GM12878 (cell line): Measurements from ENCODE around the gene TMEM182.

ENCODE experiments used
- CEBPB ChIP-seq, 2 experiments: fragments of 150-350 bp in 1 of 2; IDR thresholded peaks; 2 replicates each; pipeline ENCODE4 v1.6.1; 2012 to 2014; ENCODE audit warnings: low read depth in 2 of 2, low read length in 2 of 2, borderline replicate concordance in 1 of 2, inconsistent platforms in 1 of 2
- POLR2AphosphoS5 ChIP-seq: IDR thresholded peaks from 2 replicates; pipeline ENCODE4 v1.6.1; 2011; ENCODE audit warnings: mild to moderate bottlenecking, low read length, inconsistent platforms
- ZSCAN29 ChIP-seq: fragments of 450-650 bp; IDR thresholded peaks from 2 replicates; pipeline ENCODE4 v1.6.1; 2017; ENCODE audit warnings: mild to moderate bottlenecking, moderate library complexity
- TF ChIP-seq, protein P1 (sequence below), 3 experiments: IDR thresholded peaks in 2 of 3; conservative IDR thresholded peaks in 1 of 3; 2 replicates each; pipeline ENCODE4 v1.5.1; 2011; ENCODE audit warnings: low read depth in 3 of 3, low read length in 3 of 3, mild to moderate bottlenecking in 3 of 3, control low read depth in 2 of 3, moderate library complexity in 2 of 3, inconsistent platforms in 1 of 3, mixed read lengths in 1 of 3; ENCODE audit not compliant: control insufficient read depth in 2 of 3, insufficient read depth in 1 of 3; ENCODE audit errors: extremely low read depth in 1 of 3
- TF ChIP-seq, protein P2 (sequence below): fragments of 450-650 bp; IDR thresholded peaks from 2 replicates; pipeline ENCODE4 v1.6.1; 2016; ENCODE audit warnings: mild to moderate bottlenecking, moderate library complexity, borderline replicate concordance
- TF ChIP-seq, protein P3 (sequence below): IDR thresholded peaks from 2 replicates; pipeline ENCODE4 v1.6.1; 2011; ENCODE audit warnings: borderline replicate concordance, low read depth, mild to moderate bottlenecking, moderate library complexity, mixed read lengths, low read length; ENCODE audit not compliant: insufficient read depth; ENCODE audit errors: extremely low read length

DNA sequence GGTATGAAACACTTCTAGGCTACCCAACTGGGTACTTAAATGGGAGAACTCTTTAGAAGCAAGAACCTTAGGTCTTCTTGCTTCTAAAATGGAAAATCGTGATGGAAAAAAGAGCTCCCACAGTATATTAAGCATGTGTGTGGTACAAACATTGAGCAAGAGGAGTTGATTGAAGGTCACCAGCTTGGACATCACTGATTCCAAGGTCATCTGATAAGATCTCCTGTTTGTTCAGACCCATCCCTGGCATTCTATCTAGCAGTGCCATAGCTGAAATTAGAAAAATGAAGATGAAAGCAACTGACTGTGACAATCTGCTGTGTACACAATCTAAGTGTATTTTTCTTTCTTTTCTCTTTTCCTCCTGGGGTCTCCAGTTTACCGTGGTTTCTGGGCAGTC lies 35.7 kb downstream of the TMEM182 start:
- TF ChIP-seq, protein P1, sequence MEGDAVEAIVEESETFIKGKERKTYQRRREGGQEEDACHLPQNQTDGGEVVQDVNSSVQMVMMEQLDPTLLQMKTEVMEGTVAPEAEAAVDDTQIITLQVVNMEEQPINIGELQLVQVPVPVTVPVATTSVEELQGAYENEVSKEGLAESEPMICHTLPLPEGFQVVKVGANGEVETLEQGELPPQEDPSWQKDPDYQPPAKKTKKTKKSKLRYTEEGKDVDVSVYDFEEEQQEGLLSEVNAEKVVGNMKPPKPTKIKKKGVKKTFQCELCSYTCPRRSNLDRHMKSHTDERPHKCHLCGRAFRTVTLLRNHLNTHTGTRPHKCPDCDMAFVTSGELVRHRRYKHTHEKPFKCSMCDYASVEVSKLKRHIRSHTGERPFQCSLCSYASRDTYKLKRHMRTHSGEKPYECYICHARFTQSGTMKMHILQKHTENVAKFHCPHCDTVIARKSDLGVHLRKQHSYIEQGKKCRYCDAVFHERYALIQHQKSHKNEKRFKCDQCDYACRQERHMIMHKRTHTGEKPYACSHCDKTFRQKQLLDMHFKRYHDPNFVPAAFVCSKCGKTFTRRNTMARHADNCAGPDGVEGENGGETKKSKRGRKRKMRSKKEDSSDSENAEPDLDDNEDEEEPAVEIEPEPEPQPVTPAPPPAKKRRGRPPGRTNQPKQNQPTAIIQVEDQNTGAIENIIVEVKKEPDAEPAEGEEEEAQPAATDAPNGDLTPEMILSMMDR (IDR thresholded peaks at IDR 0.05 in 2 of 3, conservative IDR thresholded peaks at IDR 0.05 in 1 of 3; ENCODE audit: control insufficient read depth in 2 of 3, extremely low read depth in 1 of 3, insufficient read depth in 1 of 3, low read depth in 3 of 3, low read length in 3 of 3), result no peak
- TF ChIP-seq, protein P2, sequence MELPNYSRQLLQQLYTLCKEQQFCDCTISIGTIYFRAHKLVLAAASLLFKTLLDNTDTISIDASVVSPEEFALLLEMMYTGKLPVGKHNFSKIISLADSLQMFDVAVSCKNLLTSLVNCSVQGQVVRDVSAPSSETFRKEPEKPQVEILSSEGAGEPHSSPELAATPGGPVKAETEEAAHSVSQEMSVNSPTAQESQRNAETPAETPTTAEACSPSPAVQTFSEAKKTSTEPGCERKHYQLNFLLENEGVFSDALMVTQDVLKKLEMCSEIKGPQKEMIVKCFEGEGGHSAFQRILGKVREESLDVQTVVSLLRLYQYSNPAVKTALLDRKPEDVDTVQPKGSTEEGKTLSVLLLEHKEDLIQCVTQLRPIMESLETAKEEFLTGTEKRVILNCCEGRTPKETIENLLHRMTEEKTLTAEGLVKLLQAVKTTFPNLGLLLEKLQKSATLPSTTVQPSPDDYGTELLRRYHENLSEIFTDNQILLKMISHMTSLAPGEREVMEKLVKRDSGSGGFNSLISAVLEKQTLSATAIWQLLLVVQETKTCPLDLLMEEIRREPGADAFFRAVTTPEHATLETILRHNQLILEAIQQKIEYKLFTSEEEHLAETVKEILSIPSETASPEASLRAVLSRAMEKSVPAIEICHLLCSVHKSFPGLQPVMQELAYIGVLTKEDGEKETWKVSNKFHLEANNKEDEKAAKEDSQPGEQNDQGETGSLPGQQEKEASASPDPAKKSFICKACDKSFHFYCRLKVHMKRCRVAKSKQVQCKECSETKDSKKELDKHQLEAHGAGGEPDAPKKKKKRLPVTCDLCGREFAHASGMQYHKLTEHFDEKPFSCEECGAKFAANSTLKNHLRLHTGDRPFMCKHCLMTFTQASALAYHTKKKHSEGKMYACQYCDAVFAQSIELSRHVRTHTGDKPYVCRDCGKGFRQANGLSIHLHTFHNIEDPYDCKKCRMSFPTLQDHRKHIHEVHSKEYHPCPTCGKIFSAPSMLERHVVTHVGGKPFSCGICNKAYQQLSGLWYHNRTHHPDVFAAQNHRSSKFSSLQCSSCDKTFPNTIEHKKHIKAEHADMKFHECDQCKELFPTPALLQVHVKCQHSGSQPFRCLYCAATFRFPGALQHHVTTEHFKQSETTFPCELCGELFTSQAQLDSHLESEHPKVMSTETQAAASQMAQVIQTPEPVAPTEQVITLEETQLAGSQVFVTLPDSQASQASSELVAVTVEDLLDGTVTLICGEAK, result no peak
- TF ChIP-seq ZSCAN29 (no peak), CEBPB (IDR thresholded peaks at IDR 0.05; ENCODE audit: borderline replicate concordance in 1 of 2, low read depth in 2 of 2, low read length in 2 of 2) (no peak), POLR2AphosphoS5 (no peak)
- TF ChIP-seq, protein P3, sequence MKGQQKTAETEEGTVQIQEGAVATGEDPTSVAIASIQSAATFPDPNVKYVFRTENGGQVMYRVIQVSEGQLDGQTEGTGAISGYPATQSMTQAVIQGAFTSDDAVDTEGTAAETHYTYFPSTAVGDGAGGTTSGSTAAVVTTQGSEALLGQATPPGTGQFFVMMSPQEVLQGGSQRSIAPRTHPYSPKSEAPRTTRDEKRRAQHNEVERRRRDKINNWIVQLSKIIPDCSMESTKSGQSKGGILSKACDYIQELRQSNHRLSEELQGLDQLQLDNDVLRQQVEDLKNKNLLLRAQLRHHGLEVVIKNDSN, result no peak
